HL-60/S4 treated with phorbol 12-myristate 13-acetate at 8.2 ng/mL for 4 days and 3 days (cell line): Measurements from ENCODE around the gene KIAA1614.

Experiments
- in situ Hi-C: fragments of 300-500 bp; cut with MboI; formaldehyde crosslinking; loops from 2 replicates; pipeline ENCODE4 v1.15.0; 2022; ENCODE audit warnings: low sequenced_read_pairs

Gene KIAA1614

DNA sequence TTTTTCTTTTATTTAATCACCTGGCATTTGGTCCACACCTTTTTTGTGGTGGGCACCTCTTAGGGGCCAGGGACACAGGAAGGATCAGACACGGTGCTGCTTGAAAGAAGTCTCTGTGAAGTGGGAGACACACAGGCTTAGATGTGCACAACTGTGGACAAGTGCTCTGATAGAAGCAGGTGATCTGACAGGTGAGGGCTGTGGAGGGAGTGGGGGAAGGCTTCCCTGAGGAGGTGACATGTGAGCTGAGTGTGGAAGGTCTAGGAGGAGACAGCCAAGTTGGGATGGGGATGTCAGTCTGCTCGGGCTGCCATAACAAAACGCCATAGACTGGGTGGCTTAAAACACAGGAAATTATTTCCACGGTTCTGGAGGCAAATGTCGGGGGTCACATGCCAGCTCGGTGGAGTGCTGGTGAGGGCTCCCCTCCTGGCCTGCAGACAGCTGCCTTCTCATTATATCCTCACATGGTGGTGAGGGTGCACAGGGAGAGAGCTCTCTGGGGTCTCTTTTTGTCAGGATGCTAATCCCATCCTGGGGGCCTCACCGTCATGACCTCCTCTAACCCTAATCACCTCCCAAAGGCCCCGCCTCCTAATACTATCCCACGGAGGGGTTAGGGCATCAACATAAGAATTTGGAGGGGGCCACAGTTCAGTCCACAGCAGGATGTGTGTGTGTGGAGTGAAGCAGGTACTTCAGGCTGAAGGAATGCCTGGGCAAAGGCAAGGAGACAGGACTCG is 5.2 kb upstream of the KIAA1614 start:
- in situ Hi-C loops = no loop called here

- in situ Hi-C loops = no loop called here
Measured at GRCh38 chr1:180908074-180908765, 4.5 kb upstream of the KIAA1614 start.

- in situ Hi-C loops = no loop called here
Measured at GRCh38 chr1:180909005-180909414, 3.7 kb upstream of the KIAA1614 start.

GRCh38 chr1:180909462-180909976 is 3.2 kb upstream of the KIAA1614 start:
- in situ Hi-C loops = no loop called here

DNA sequence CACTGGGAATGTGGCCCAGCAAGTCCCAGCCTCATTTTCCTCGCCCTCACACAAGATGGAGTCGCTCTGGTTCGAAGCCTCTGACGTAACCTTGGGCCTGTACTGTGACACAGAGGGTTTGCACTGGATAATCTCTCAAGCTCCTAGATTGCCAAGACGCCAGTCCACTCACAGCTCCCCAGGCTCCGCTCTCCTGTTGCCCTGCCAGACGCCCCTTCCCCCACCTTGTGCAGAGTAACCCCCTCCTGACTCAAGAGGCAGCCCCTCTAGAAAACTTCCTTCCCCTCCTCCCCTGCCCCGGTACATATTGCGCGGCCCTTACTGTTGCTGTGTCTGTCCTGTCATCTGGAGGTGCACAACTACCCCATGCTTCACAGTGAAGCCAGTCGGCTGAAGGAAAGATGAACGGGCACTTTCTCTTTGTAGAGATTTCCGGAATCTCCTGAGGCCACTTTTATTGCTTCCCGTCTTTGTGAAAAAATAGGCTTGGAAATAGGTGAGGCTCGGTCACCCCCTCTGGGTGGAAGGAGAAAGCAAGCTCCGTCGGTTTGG is 981 bp upstream of the KIAA1614 start:
- in situ Hi-C loops = no loop called here

GRCh38 chr1:180912211-180912800 is 391 bp upstream of the KIAA1614 start:
- in situ Hi-C loops = no loop called here

GRCh38 chr1:180915426-180915965 is 2.8 kb downstream of the KIAA1614 start:
- in situ Hi-C loops = no loop called here

DNA sequence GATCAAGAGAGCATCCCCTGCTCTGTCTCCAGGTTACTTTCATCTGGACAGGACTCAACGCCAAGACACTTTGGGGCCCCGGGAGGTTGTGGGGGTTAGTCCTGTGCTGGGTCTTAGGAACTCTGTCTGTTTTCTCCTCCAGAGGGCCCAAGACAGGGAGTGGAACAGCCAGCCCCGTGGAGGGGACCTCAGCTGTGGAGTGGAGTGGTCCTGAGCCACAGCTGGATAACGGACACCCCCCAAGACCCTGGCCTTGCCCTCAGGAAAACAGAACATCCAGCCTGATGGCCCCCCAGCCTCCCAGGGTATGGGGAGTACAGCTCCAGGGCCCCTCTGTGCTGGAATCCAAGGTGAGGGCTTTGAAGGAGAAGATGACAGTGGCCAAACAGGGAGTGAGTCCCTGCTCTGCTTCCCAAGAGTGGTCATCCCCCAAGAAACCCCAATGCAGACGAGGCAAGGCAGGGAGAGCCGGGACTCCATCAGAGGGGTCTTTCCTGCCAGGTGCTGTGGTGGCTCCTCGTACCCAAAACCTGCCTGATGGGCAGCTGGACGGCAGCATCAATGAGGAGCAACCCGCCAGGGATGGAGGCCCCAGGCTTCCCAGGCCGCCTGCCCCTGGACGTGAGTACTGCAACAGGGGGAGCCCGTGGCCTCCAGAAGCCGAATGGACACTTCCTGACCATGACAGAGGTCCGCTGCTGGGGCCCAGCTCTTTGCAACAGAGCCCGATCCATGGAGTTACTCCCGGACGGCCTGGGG is 3.5 kb downstream of the KIAA1614 start:
- in situ Hi-C loops = no loop called here

DNA sequence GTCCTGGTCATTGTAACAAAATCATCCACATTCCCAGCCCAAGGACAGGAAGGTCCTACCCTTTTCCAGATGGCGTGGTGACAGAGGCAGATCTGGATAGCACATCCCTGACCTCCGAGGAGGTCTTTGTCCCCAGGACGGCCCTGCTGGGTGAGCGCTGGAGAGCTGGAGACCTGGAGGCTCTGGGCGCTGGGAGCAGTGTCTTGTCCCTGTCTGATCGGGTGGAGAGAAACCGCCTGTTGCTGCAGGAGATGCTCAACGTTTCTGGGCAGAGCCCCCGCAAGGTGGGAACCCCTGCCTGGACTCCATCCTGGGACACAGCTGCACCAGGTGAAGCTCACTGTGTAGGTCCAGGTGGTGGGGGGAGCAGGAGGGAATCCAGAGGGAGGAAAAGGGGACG is 4.1 kb downstream of the KIAA1614 start:
- in situ Hi-C loops = no loop called here

- in situ Hi-C loops = no loop called here
Measured at GRCh38 chr1:180917306-180918065, 4.8 kb downstream of the KIAA1614 start.

- in situ Hi-C loops = no loop called here
Measured at GRCh38 chr1:180918519-180918918, 5.8 kb downstream of the KIAA1614 start.

- in situ Hi-C loops = no loop called here
Measured at GRCh38 chr1:180919183-180919700, 6.5 kb downstream of the KIAA1614 start.

- in situ Hi-C loops = no loop called here
Measured at GRCh38 chr1:180920193-180920592, 7.5 kb downstream of the KIAA1614 start.

- in situ Hi-C loops = no loop called here
Measured at GRCh38 chr1:180920702-180921101, 8.0 kb downstream of the KIAA1614 start.

DNA sequence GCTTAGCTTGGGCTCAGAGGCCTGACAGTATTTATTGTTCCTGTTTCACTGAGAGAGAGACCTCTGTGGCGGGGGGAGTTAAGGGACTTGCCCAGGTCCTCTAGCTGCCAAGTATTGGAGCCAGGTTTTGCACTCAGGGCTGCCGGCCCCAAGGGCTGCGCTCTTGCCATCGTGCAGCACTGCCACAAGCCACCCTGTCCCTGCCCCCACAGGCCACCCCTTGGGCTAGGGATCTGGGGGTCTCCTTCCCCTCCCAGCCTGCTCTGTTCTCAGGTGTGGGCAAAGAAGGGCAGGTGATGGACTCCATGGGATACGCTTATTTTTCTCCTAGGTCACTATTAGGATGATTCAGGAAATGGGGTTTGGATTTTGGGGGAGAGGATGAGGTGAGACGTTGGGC is 8.7 kb downstream of the KIAA1614 start:
- in situ Hi-C loops = no loop called here

DNA sequence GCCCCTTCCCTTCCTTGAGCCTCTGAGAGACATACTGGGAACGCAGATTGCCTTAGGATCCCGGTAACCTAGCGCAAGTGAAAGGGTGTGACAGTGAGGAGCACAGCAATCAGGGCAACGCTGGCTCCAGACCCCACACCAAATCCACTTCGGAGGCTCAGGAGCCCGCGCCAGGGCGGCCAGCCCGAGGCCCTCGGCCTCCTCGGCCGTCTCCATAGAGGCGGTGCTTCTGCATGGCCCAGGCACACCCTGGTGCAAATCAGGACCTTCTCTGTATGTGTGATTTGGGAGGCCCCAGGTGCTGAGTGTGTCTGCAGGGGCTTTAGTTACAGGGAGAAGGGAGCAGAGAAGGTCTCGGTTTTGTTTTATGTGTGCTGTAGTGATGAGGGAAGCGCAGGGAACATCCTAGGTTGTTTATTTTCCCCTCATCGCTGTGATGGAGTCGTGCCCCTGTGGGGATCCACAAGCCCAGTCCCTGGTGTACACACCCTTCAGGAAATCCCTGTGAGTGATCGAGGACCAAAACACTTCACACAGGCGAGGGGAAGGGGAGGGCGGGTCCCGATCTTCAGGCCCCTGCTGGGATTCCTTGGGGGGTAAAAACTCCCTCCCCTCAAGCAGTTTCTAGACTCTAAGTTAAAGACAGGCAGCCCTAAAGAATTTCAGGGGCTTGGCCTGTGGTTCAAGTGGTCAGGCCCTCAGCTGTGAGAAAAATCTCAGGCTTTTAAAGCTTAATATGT is 9.4 kb downstream of the KIAA1614 start:
- in situ Hi-C loops = no loop called here

DNA sequence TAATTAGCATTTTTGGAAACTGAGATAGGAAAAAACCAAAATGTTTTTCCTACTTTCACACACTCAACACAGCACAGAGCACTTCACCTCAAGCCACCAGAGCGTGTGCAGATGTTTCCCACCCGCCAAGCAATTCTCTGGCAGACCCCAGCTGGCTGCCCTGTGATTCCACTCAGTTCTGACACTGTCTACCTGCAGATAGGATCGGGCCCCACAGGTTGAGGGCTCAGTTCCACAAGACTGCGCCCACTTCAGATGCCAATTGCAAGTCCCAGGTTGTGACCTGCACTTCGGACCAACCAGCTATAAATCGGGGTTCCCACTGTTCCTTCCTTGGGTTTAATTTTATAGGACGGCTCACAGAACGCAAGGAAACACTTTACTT is 9.9 kb downstream of the KIAA1614 start:
- in situ Hi-C loops = no loop called here

- in situ Hi-C loops = no loop called here
Measured at GRCh38 chr1:180923021-180923841, 10.5 kb downstream of the KIAA1614 start.
